HG02763 (cell line): ENCODE results near the gene LKAAEAR1.
A peak's percentile ranks its signal among the peaks of the same experiment; 100 is the strongest.

Experiments used
- ATAC-seq: cut with Tn5 transposase; IDR thresholded peaks from one replicate; pipeline ENCODE4 v1.9.1; 2021; ENCODE audit warnings: mild to moderate bottlenecking, moderate library complexity; ENCODE audit not compliant: unreplicated experiment

The LKAAEAR1 gene

DNA sequence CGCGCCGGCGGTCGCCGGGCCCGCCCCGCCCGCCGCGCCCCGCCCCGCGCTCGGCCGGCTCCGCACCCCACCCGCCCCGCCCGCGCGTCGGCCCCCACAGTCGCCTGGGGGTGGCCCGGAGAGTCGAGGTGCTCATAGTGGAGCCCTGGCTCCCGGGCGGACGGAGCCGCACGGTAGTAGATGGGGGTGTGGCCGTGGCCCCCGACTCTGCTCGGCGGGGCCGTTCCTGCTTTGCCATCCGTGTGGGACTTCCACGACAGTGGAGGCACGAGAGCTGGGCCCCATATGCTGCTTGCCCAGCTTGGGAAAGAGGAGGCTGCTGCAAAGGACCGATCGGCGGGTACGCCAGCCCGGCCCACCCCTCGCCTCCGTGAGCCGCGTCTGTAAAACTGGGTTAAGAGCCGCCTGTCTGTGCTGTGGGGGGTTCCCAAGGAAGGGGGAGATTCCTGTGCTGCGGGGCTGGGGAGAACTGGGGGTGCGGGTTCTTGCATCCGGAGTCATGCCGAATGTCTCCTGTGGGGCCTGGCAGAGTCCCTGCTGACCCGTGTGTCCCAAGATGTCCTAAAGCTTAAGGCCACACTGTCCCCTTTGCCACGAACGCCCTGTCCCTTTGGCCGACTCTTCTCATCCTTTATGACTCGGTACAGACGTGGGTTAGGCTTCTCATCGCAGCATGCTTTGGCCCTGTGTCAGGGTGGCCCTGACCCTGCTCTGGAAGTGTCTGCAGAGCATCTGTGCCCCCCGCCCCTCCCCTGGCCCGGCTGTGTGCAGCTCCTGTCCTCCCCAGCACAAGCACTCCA is 4.0 kb downstream of the LKAAEAR1 start, which contains the start of gene OPRL1:
TSS of gene OPRL1 (plus strand) at position 70 of the 800 bp plus-strand sequence. CDS start 12,639 bp downstream, outside the sequence.
- ATAC-seq: no peak

DNA sequence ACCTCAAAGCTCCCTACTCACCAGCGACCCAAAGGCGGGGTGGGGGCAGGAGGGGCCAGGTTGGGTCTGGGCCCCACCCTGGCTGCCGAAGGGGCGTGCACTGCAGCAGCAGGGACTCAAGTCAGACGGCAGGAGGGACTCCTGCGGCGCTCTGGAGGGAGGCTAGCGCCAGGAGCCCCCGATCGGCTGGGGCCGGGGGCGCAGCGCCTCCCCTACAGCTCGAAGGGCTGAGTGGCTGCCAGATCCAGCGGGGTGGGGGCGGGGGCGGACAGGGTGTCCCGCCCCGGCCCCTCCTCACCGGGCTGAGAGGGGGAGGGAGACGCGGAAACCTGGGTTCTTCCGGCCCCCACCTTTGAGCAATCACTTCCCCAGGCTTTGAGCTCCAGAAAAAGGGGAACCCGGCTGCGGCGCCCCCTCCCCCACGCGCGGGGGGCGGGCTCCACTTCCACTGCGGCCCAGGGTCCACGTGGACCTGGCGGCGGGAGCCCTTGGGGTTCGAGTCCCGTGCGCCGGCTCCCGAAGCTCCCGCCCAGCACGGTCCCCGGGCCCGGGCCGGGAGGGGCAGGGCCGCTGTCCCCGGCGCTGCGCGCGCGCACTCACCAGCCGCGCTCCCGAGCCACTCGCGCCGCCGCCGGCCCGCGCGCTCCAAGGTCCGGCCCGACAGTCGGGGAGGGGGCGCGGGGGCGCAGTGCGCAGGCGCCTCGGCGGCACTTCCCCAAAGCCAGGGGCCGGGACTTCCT is 4.8 kb downstream of the LKAAEAR1 start, which contains the start of gene RGS19:
TSS of gene RGS19 (minus strand) at position 246 of the 740 bp plus-strand sequence. CDS start 2,632 bp downstream, outside the sequence.
- peak; percentile 51 for ATAC-seq

DNA sequence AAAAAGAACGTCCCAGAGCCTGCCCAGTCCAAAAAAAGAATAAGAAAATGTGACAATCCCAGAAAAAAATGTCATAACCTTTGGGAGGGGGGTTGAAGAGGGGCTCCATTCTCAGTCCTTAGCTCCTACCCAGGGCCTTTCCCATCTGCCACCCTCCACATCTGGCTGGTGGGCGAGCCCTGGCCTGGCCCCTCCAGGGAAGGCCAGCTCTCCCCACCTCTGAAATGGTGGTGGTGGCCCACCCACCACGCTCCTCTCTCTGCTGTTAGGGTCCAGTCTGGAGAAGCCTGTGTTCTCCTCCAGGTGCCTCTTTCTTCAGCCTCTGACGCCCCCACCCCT is 5.3 kb downstream of the LKAAEAR1 start:
- ATAC-seq: no peak

DNA sequence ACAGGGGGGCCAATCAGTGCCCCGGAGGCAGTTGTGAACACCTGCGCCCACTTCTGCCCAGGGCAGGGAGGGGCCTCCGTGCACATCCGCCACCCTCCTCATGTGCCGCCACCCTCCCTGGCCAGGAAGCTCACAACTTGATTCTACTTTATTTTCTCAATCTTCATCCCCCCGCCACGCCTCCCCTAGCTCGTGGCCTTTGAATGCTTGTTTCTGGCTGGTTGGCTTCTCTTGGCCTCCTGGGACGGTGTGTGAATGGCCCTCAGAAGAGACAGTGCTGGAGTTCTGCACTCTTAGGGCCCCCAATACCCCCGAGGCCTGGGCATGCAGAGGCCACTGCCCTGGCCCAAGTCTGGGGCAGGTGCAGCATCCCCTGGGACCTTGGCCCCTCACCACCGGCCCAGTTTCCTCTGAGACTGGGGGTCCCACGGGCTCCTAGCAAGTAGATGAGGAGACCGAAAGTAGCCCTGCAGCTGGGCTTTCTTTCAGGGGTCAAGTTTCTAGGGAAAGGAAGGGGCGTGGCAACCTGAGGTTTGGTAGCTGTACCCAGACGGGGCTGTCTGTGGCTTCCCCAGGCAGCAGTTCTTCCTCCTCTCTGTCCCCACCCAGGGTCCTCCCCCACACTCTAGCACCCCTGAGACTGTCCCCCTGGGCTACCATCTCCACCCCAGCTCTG is 6.2 kb downstream of the LKAAEAR1 start:
- no peak for ATAC-seq

DNA sequence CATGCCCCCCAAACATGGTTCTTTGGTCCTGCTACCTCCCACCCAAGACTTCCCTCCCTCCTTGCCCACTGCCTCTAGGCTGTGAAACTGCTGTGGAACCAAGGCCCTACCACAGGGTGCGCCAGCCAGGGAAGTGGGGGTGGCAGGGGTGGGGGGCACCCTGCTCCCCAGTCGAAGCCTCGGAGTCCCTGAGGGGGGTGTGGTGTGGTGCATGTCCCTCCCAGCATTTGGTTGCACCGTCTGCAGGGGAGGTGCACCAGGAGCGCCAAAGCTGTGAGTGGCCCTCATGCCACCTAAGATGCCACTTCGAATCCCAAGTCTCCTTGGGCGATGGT is 6.7 kb downstream of the LKAAEAR1 start:
- no peak for ATAC-seq

DNA sequence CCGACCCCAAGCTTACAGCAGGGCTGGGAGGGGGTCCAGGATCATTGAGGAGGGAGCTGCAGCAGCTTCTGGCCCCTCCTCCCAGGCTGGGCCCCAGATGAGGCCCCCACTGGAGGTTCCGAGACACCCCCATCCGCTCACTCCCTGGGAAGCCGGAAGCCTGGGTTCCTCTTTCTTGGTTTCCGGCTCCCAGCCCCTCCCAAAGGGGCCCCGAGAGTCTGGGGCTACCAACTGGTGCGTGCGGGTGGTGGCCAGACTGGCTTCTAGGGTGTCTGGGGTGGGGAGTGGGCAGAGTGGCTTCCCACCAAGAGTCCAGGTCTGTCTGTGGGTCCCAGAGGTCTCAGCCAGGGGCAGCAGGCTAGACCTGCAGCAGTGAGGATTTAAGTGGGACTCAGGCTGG is 7.1 kb downstream of the LKAAEAR1 start:
- no peak for ATAC-seq

DNA sequence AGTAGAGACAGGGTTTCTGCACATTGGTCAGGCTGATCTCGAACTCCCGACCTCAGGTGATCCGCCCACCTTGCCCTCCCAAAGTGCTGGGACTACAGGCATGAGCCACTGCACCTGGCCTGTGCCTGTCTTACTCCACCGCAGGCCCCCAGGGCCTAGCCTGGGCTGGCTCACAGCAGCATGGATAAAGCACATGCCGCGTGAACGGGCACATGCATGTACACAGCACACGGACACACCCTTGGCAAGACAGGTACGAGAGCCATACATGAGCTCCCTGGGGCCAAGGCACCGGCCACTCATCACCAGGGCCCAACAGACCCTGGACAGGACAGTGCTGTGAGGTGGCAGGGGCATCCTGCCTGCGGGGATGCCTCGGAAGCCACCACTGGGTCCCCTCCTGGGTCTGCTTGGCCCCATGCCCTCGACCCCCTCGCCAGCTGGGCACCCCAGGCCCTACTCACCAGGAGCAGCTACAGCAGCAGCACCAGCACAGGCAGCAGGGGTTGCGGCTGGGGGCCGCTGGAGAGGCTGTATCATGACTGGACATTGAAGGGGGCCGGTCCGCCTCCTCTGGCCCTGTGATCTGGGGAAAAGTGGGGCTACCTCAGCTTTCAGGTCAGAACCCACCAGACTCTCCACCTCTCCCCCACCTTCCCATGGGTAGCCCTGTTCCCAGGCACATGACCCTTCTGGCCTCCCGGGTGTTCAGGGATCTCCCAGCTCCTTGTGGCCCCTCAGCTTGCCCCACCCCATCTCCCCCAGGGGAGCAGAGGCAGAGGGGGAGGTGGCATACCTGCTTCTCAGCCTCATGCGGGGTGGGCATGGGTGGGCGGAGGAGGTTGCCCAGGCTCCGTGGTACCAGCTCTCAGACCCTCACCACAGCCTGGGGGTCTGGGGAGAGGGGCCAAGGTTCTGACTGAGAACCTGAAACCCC is 7.9 kb downstream of the LKAAEAR1 start:
- no peak for ATAC-seq

DNA sequence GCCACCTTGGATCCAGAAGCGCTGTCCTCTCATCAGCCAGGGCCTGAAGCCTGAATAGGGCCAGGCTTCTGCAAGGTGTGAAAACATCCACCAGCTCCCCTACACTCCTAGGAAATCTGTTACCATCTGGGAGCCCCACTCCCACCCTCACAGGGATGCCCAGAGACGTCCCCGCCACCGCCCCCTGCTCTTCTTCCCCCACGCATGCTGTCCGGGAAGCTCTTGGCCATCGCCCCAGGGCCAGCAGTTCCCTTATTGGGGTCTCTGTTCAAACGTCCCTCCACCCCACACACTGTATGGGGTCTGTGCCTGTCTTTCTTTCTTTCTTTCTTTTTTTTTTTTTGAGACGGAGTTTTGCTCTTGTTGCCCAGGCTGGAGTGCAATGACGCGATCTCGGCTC is 8.6 kb downstream of the LKAAEAR1 start:
- ATAC-seq: no peak

DNA sequence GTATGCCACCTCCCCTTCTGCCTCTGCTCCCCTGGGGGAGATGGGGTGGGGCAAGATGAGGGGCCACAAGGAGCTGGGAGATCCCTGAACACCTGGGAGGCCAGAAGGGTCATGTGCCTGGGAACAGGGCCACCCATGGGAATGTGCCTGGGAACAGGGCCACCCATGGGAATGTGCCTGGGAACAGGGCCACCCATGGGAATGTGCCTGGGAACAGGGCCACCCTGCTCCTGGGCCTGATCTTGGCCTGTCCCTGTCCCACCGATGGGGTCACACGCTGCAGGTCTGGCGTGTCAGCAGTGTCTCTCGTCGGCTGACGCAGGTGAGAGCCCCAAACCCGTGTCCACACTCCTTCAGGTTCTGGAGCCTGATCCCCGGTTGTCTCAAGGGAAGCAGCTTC is 9.2 kb downstream of the LKAAEAR1 start:
- no peak for ATAC-seq

DNA sequence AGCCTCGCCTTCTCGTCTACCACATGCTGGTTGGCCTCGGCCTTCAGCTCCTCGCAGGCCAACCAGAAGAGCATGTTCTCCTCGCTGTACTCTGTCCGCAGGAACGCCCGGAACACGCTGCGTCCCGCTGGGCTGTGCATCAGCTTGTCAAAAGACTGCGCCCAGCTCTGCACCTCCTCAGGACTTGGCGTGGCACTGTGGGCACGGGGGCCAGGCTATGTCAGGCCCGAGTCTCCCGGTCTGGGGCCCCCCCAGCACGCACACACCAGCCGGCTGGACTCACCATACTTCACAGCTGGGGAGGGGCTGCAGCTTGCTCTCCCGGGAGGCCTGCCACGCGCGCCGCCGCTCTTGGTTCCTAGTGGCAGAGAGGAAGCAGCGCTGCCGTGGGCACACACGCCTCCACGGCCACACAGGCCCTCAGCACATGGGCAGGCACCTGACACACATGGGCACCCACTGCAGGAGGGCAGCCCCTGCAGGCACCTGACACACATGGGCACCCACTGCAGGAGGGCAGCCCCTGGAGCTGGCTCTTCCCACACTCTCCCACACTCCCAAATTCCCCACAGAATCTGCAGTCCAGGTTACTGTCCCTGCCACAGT is 9.9 kb downstream of the LKAAEAR1 start:
- no peak for ATAC-seq

DNA sequence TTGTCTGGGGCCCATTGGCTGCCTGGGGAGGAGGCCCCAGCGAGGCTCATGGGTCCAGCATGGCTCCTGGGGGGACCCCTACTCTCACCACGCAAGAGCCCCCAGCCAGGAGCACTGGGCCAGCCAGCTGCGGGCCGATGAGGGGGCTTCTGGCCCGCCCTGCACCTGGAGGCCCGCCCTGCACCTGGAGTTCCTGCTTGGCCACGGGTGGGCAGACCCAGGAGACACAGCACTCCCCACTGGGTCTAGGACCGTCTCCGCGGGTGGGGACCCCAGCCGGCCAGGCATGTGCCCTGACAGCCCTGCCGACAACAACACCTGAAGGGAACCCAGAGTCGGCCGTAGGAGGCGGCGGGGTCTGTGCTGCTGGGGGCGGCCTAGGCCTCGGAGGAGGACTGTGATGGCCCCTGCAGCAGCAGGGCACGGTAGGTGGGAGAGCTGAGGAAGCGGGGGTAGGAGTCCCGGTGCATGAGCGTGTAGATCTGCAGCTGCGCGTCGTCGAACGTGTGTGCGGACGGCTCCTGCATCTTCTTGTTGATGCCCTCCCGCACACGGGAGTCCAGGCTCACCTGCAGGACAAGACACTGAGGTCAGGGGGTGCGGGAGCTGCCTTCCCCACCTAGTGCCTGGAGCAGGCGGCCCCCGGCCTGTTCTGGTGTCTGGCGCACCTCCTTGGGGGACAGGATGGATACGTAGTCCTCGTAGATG is 10.6 kb downstream of the LKAAEAR1 start:
- ATAC-seq: no peak

DNA sequence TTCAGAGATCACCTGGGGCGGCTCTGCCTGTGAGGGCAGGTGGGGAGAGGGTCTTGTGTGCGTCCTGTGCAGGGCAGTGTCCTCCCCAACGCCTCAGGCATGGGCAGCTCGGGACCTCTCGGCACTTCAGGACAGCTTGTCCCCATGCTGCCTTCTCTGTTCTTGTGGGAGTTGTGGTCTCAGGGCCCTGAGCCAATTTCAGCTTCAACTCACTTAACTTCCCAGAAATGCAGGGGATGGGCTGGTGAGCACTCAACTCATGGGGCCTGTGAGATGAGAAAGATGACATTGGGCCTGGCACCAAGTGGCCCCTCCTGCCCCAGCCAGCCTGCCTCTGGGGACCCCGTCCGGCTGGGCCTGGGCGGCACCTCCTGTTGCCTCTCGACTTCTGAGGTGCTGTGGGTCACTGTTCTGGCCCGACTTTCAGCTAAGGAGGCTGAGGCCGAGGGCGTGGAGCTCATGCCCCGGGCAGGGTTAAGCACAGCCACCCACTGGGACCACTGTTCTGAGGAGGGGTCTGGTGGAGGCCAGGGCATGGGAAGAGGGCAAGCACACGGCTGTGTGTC is 11.6 kb downstream of the LKAAEAR1 start:
- no peak for ATAC-seq

DNA sequence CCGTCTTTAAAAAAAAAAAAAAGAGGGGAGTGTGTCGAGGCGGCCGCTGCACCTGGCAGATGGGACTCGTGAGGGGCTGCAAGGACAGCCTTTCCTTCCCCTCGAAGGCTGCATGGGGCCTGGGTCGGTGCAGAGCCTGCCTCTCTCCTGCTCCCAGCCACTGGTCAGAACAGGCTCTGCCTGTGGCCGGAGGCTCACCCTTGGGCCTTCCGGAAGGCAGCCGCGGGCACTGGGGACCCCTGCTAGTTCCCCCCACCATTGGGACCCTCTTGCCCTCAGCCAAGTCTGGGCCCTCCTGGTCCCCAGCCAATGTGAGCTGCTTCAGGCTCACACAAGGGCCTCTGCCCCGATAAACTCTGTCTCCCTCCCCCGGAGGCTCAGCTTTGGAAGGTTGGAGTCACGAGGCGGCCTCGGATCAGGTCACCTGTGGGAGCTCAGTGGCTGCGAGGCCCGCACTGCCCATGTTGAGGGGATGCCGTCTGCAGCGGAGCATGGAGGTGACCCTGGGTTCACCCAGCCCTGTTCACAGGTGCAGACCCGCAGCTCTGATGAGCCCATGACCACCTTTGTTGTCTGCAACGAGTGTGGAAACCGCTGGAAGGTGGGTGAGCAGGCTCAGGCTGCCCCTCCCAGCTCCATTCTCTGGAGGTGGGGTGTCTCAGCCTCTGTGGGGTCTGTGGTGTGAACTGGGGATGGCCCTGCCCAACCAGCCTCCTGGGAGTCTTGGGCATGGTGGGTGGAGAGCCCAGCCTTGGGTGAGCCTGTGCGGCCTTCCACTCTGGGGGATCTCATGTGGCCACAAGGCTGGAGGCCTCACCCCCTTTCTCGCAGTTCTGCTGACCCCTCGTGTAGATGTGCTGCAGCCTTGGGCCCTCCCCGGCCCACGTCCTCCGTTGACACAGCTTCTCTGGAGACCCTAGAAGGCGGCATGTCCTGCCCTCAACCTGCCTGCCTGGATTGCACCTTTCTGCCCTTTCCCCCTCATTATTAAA is 12.6 kb downstream of the LKAAEAR1 start:
- ATAC-seq: no peak

DNA sequence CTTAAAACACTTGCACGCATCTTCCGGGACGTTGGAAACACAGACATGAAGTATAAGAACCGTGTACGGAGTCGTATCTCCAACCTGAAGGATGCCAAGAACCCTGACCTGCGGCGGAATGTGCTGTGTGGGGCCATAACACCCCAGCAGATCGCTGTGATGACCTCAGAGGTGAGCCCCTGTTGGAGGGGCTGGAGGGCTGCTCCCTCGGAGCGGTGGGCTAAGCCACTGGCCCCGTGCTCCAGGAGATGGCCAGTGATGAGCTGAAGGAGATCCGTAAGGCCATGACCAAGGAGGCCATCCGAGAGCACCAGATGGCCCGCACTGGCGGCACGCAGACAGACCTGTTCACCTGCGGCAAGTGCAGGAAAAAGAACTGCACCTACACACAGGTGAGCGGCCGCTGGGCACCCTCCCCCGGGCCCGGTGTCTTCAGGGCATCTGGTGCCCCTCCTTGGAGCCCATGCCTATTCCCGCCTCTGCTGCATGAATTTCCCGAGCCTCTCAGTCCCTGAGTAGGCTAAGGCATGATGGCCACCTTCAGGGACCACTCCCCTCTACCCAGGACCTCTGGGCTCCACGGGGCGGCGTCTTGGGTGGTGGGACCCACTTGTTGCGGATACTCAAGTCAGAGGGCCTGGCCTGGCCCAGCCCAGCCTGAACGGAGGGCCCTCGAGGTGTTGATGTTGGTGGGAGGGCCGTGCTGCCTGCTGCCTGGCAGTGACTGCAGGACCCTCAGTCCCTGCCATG is 13.8 kb downstream of the LKAAEAR1 start:
- no peak for ATAC-seq

DNA sequence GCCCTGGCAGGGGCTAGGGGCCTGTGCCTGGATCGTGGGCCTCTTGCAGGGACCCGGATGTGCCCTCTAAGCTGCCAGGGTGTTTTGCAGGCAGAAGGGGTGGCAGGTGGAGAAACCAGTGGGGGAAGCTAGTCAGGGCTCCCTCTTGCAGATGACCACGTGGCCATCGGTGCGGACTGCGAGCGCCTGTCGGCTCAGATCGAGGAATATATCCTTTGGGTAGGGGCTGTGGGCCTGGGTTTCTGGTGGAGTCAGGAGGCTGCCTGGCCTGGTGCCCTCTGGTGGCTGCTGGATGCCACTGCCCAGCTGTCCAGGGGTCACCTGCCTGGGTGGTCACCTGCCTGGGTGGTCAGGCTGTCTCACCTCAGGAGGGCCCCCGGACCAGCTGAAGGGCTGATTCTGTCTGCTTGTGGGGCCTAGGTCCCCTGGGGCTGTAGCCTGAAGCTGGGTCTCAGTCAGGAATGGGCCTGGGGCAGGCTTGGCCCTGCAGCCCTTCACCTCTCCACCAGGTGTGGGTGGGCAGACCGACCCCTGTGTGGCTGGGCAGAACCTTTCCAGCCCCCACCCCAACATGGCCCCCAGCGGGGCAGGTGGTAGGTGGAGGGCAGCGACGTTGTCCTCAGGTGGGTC is 14.5 kb downstream of the LKAAEAR1 start:
- ATAC-seq: no peak

DNA sequence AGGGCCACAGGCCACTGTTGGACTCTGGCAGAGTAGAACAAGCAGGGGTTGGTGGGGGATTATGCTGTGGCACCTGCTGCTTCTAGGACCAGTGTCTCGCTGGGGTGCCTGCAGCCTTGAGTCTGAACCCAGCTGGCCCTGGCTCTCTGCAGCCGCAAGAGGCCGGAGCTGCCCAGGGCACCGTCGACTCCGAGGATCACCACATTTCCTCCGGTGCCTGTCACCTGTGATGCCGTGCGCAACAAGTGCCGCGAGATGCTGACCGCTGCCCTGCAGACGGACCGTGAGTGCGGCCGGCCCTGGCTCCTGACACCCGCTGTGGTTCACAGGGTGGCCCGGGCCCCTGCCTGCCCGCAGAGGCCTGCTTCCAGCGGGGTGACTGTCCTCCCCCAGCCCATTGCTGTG is 15.0 kb downstream of the LKAAEAR1 start:
- no peak for ATAC-seq
